GM20431 (cell line): ENCODE results near the gene CTF1.
"Not testable (repeated sequence)": the region's sequence is repeated elsewhere in the genome, so short reads cannot be mapped to it uniquely, and the experiment has no call there.

Experiments
- in situ Hi-C: fragments of 300-500 bp; cut with MseI, MboI; formaldehyde crosslinking; loops from one replicate; pipeline ENCODE4 v1.15.0; 2020; ENCODE audit warnings: low sequenced_read_pairs; ENCODE audit not compliant: unreplicated experiment

Gene CTF1

DNA sequence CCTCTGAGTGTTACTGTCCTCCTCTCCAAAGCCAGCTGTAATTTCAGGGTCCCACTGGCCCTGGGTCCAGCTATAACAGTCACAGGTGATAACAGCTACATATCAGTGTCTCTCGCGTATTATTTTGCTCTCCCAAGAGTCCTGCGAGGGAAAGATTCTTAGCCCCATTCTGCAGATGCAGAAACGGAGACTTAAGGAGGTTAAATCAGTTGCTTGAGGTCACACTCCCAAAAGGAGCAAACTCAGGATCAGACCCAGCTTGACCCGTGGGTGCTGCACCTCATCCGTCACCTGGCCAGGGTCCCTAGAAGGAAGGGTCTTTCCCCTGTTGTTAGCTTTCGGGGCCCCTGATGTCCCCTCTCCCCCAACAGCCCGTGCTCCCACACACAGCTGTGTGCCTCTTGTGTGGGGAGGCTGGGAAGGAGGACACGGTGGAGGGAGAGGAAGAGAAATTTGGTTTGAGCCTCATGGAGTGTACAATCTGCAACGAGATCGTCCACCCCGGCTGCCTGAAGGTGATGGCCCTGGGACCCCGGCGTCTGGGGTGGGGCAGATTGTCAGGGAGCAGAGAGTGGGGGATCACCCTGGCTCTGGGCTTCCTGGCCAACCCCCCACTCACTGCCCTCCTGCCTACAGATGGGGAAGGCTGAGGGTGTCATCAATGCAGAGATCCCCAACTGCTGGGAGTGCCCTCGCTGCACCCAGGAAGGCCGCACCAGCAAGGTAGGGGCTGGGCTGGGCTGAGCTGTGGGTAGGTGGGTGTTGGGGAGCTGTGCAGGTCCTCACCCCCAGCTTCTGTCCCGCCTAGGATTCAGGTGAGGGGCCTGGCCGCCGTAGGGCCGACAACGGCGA is 30.7 kb downstream of the CTF1 start:
- in situ Hi-C loops: no loop called here

DNA sequence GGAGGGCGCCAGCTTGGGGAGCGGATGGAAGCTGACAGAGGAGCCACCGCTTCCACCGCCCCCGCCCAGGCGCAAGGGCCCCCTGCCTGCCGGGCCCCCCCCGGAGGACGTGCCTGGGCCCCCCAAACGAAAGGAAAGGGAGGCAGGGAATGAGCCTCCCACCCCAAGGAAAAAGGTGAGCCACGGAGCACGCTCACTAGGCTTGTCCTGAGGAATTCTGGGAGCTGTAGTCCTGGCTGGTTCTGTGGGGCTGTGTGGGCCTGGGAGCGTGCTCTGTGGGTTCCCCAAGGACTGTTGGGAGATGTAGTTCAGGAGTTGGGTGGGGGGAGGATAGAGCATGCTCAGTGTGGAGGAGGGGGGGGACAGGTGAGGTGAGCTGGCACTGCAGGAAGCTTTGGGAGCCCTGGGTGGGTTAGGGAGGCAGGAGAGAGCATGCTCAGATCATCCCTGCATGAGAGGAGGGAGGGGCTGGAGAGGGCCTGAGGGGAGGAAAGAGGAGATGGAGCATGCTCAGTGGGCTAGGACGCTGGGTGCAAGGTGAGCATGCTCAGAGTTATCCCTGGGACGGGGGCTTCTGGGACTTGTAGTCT is 31.5 kb downstream of the CTF1 start:
- in situ Hi-C loops: no loop called here

DNA sequence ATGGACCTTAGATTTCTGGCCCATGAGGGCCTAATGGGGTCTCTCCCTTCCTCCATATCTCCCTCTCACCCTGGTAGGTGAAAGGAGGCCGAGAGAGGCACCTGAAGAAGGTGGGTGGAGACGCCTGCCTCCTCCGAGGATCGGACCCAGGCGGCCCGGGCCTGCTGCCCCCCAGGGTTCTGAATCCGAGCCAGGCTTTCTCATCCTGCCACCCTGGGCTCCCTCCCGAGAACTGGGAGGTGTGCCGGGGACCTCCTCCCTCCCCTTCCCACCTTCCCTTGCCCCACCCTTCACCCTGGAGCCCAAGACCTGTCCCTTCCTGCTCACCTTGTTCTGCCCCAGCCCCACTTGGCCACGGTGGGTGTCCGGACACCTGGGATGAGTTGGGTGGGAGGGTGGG is 32.0 kb downstream of the CTF1 start:
- in situ Hi-C loops: no loop called here

DNA sequence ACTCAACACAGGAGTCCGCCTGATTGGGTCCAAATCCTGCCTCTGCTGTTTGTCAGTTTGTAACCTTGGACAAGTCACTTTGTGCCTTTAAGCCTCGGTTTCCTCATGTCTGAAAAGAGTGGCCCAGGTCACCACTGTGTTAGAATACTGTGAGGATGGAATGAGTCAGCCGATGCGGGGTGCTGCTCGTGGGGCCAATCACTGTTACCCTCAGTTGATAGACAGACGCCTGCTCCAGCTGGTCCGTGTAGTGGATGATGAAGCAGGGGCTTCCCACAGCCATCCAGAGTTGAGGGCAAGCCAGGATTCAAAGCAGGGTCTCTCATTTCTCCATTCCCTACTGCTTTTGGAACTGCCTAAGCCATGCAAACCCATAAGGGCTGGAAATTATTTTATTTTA is 32.8 kb downstream of the CTF1 start:
- in situ Hi-C loops: no loop called here

DNA sequence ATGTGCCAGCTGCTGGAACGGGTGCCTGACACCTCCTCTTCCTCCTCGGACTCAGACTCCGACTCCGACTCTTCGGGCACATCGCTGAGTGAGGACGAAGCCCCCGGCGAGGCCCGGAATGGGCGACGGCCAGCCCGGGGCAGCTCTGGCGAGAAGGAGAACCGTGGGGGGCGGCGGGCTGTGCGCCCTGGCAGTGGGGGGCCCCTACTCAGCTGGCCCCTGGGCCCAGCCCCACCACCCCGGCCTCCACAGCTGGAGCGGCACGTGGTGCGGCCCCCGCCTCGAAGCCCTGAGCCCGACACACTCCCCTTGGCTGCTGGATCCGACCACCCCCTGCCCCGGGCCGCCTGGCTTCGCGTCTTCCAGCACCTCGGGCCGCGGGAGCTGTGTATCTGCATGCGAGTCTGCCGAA is 33.8 kb downstream of the CTF1 start:
- in situ Hi-C loops: no loop called here

DNA sequence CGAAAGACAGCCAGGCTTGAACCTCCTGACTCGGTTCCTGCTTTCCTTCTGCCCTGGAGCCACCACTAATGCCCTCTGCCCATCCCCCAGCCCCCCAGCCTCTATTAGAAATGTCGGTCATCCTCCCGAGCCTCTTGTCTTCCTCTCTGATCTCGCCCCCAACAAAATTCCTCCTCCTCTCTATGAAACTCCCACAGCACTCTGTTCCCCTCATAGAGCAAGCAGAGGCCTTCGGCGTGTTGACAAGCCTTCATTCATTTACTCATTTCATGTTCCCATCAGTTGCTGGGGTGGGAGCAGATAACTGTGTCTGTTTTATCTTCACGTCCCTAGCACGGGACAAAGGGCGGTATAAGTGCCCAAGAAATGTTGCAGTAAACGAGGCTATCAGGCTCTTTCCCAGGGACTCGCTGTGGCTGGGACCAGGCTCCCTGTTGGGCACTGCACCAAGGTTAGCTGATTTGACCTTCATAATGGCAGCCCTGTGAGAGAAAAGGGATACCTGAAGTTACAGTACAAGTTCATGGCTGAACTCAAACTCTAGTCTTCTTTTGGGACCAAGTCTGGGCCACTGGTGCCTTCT is 34.7 kb downstream of the CTF1 start:
- in situ Hi-C loops: no loop called here

DNA sequence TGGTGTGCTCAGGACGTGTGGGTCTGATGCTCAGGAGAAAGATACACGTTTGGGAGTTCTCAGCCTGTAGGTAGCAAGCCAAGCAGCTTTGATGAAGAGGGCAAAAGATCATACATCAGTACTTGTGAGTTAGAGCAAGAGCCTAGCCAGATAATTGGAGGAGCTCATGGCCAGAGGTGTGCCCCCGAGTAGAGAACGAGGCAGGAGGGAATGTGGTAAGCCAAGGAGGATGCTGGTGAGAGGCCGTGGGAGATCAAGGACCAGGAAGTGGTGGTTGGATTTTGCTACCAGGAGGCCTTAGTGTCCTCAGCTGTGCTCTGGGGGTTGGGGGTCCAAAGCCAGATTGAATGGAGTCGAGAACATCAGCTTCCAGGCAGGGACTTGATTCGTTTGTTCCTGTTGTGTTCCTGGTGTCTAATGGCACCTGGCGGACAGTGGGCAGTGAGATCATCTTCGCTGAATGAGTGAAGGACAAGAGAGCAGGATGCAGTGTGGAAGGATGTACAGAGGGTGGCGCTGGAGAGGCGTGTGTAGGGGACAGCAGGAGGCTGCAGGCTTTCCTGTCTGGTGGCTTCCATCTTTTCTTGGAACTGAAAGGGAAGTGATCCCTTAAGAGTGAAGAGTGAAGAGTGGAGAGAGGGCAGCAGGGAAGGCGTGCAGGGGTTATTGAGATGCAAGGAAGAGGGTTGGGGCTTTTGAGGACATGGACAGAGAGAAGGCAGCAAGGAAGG is 38.6 kb downstream of the CTF1 start:
- in situ Hi-C loops: no loop called here

DNA sequence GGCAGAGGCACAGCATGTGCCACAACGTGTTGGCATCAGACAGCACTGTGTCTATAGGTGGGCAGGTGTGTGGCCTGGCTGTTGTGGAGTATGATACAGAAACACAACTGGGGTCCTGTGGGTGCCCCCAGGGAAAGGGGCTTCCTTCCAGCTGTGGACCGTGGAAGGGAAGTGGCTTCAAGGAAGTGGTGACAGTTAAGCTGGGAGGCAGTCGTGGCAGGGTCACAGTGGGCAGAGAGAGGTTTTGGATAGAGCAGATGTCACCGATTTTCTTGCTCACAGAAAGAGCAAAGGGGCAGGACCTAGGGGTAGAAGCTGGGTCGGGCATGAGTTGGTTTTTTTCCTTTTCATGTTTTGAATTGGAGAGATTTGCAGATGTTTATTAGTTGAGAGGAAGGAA is 41.3 kb downstream of the CTF1 start:
- in situ Hi-C loops: no loop called here

DNA sequence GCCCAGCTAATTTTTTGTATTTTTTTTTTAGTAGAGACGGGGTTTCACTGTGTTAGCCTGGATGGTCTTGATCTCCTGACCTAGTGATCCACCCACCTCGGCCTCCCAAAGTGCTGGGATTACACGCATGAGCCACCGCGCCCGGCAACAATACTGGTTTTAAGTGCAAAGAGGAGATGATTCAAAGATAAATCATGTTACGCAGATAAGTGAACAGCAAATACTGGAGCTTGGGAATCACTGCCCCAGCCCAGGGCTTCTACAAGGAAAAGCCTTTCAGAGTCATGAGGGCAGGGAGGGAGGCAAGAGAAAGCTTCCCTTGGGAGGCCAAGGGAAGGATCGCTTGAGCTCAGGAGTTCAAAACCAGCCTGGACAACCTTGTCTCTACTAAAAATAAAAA is 43.2 kb downstream of the CTF1 start:
- in situ Hi-C loops: not testable (repeated sequence)

DNA sequence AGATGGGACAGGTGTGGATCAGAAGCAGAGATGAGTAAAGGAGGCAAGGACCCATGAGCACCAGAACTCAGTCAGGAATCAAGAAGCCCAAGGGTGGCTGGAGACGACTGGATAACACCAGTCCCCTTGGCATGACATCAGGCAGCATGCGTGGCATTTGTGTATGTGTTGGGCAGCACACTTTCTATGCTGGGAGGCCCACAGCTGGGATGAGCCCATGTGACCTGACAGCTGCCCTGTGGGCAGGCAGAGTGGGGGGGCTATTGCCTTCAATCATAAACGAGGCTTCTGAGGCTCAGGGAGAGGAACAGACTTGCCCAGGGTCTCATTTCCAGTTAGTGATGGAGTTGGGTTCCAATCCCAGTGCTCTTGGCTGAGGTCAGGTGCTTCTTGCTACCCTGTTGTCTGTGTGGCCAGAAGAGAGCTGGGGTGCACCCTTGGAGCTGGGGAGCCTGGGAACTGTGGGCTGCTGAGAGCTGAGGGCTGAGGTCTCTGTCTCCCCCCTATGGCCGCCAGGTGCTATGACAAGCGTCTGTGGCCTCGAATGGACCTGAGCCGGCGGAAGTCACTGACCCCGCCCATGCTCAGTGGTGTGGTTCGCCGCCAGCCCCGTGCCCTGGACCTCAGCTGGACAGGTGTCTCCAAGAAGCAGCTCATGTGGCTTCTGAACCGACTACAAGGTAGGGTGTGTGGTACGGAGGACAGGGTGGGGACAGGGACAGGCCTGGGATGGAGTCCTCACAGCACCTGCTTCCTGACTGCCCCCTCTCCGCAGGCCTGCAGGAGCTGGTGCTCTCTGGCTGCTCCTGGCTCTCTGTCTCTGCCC is 45.4 kb downstream of the CTF1 start:
- in situ Hi-C loops: no loop called here

DNA sequence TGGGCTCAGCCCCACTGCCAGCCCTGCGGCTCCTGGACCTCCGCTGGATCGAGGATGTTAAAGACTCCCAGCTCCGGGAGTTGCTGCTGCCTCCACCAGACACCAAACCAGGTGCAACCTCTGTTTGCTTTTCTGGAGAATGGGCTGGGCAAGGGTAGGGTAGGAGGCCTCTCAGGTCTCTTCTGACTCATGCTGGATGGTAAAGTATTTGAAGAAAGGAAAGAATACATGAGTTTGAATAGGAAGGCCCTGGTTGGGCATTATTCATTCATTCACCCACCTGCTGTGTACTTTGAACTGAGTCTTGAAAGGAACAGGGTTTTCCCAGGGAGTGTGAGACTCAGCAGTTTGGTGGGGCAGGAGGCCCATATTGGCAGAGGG is 46.0 kb downstream of the CTF1 start:
- in situ Hi-C loops: no loop called here

DNA sequence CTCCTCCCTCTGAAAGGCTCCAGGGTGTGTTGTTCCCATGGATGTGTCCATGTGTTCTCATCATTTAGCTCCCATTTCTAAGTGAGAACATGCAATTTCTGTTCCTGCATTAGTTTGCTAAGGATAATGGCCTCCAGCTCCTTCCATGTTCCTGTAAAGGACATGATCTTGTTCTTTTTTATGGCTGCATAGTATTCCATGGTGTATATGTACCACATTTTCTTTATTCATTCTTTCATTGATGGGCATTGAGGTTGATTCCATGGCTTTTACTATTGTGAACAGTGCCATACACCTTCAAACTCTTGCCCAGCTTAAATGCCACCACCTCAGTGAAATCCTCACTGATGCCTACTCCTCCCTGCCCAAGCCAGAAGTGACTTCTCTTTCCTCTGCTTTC is 47.9 kb downstream of the CTF1 start:
- in situ Hi-C loops: no loop called here

DNA sequence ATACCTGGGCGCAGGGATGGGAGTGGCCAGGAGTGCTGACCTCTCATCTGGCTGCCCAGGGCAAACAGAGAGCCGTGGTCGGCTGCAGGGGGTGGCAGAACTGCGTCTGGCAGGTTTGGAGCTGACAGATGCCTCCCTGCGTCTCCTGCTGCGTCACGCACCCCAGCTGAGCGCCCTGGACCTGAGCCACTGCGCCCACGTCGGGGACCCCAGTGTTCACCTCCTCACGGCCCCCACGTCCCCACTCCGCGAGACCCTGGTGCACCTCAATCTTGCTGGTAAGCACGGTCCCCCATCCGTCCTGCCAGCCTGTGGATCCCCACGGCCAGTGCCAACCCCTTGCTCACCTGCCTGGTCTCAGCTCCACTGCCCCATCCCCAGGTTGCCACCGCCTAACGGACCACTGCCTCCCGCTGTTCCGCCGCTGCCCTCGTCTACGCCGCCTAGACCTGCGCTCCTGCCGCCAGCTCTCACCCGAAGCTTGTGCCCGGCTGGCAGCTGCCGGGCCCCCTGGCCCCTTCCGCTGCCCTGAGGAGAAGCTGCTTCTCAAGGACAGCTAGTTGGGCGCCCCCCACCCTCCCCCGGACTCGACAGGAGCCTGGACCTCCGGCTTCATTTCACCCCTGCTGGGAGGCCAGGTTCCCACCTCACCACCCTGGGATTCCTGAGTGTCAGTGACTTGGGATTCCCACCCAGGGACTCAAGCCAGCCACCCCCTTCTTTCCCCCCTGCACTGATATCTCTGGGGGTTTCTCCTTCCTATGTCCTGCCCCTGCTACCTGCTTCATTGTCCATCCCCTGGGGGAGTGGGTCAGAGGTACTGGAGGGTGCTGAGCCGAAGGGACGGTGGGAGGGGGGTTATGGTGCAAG is 50.5 kb downstream of the CTF1 start:
- in situ Hi-C loops: no loop called here

DNA sequence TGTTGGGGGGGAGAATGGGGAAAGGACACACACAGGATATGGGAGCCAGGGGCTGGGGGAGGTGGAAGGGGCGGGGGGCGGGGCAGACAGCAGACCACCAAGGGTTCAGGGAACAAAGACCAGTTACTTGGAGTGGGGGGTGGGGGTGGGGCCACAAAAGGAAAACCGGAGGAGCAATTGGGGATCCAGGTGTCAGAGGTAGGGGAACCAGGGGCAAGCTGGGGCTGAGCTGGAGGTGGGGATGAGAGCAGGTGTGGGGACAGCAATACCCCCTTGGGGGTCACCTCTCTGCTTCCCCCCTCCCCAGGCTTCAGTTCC is 51.1 kb downstream of the CTF1 start:
- in situ Hi-C loops: no loop called here

DNA sequence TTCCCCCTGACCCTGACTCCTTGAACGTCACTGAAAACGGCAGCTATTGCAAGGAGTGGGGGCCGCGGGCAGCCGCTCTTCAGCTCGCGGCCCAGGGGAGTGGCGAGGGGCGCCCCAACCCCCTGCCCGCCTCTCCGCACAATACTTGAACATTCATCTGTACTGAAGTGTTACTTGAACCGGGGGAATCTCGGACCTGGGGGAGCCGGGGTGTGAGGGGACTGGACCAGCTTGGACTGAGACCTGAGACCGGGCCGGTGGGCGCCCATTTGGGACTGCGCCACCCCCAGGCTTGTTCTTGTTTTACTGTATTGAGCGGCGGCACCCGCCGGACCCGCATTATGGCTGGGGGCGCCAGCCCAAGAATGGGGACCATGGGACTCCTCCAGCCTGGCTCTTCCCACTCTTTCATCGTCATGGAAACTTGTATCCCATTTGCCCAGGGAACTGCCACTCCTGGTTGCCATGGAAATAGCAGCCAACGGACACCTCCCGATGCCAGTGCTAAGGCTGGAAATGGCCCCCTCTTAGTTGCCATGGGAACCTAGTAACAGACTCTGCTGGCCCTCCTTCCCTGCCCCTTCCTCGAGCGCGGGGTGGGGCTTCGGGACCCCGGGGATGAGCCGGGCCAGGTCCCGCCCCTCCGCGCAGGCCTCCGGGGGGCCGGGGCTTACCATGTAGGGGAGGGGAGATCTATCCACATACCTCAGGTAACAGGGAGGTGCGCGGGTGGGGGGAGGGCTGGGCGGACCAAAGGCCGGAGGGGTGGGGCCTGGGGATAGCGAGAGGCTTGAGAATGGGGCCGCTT is 51.6 kb downstream of the CTF1 start:
- in situ Hi-C loops: no loop called here

DNA sequence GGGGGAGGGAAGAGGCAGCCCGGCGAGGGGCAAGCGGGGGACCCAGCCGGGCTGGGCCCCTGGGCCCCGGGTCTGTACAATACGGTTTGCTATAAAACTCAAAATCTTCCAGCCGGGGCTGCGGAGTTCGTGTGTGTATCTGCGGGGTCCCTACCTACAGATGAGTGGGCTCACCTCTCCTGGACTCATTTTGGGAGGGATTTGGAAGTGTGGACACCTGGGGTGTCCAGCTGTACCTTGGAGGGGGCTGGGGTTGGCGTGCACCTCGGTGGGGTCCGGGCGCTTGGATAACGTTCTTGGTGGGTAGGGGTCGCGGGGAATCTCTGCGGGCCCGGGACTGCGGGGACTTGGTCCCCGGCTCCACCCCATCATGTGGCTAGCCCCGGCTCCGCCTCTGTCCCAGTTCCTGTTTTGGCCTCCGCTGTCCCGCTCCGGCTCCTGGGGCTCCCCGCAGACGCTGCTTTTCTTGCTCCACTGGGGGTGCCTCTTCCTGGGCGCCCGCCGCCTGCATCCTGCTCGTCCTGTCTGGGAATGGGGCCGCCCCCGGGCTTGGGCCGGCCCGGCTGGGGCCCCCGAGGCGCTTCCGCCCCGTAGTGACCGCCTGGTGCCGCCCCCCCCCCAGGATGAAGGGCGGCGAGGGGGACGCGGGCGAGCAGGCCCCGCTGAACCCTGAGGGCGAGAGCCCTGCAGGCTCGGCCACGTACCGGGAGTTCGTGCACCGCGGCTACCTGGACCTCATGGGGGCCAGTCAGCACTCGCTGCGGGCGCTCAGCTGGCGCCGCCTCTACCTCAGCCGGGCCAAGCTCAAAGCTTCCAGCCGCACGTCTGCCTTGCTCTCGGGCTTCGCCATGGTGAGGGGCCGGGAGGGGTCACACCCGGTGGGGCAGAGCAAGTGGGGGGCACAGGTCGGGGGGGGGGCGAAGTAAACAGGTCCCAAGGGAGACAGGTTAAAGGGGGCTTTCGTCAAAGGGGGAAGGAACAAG is 52.5 kb downstream of the CTF1 start, which contains the start of gene ORAI3:
Gene ORAI3, plus strand, starts transcription at position 402 of the 983 bp plus-strand sequence. Its CDS starts 222 bp downstream, at position 624.
- in situ Hi-C loops: no loop called here
